ENCODE results near the gene NLGN1. TPM values are rescaled to one million over a fixed set of nuclear protein-coding genes. Genes with fewer than 3 reads are reported as not detected.

The NLGN1 gene
- total and polyA plus RNA-seq, 5 donors from 2014 or later: not detected

GRCh38 chr3:173742491-173742890 lies 344.9 kb downstream of the NLGN1 start:
- Mint-ChIP-seq H3K36me3 (no peaks in the 10 kb centered on the region), H3K4me3 (no peak overlapping the region), H3K4me1 (no peaks in the 10 kb centered on the region), H3K27me3 (no peaks in the 10 kb centered on the region), H3K9me3 (peaks cover 0 to 16% (median 3%) of the 10 kb centered on the region in 7 donors), H3K27ac (no peak overlapping the region)
- H3K36me3 ChIP-seq (ENCODE audit: control insufficient read depth, insufficient read depth, low read length): no peaks in the 10 kb centered on the region
- H3K27ac ChIP-seq (ENCODE audit: insufficient read depth, low read length, poor library complexity, severe bottlenecking): no peak overlapping the region
- no peak for DNase-seq
- no peak for ATAC-seq (ENCODE audit: low read depth in 2 of 2)
- no peaks in the 10 kb centered on the region for H3K27me3 ChIP-seq (ENCODE audit: control insufficient read depth, insufficient read depth, low read length)
- no peaks in the 10 kb centered on the region for H3K4me1 ChIP-seq (ENCODE audit: control insufficient read depth, insufficient read depth, low read length, poor library complexity, severe bottlenecking)
- H3K9me3 ChIP-seq (ENCODE audit: control insufficient read depth in 2 of 2, low read length in 2 of 2): no peaks in the 10 kb centered on the region
- H3K4me3 ChIP-seq (ENCODE audit: low read depth, low read length): no peak overlapping the region

GRCh38 chr3:173743111-173743510 lies 345.6 kb downstream of the NLGN1 start:
- Histone ChIP-seq H3K9me3 (ENCODE audit: control insufficient read depth in 2 of 2, low read length in 2 of 2) (no peaks in the 10 kb centered on the region), H3K4me1 (ENCODE audit: control insufficient read depth, insufficient read depth, low read length, poor library complexity, severe bottlenecking) (no peaks in the 10 kb centered on the region), H3K4me3 (ENCODE audit: low read depth, low read length) (no peak overlapping the region), H3K27me3 (ENCODE audit: control insufficient read depth, insufficient read depth, low read length) (no peaks in the 10 kb centered on the region), H3K36me3 (ENCODE audit: control insufficient read depth, insufficient read depth, low read length) (no peaks in the 10 kb centered on the region), H3K27ac (ENCODE audit: insufficient read depth, low read length, poor library complexity, severe bottlenecking) (no peak overlapping the region)
- H3K9me3 Mint-ChIP-seq: peaks cover 0 to 15% (median 4%) of the 10 kb centered on the region in 7 donors
- H3K27me3 Mint-ChIP-seq: no peaks in the 10 kb centered on the region
- H3K27ac Mint-ChIP-seq: no peak overlapping the region
- H3K4me3 Mint-ChIP-seq: no peak overlapping the region
- no peaks in the 10 kb centered on the region for H3K36me3 Mint-ChIP-seq
- DNase-seq: no peak
- no peak for ATAC-seq (ENCODE audit: low read depth in 2 of 2)
- no peaks in the 10 kb centered on the region for H3K4me1 Mint-ChIP-seq

GRCh38 chr3:173743516-173743915 lies 346.0 kb downstream of the NLGN1 start:
- no peaks in the 10 kb centered on the region for H3K27me3 Mint-ChIP-seq
- no peaks in the 10 kb centered on the region for H3K36me3 Mint-ChIP-seq
- no peak overlapping the region for H3K27ac ChIP-seq (ENCODE audit: insufficient read depth, low read length, poor library complexity, severe bottlenecking)
- no peaks in the 10 kb centered on the region for H3K9me3 ChIP-seq (ENCODE audit: control insufficient read depth in 2 of 2, low read length in 2 of 2)
- no peak overlapping the region for H3K27ac Mint-ChIP-seq
- H3K36me3 ChIP-seq (ENCODE audit: control insufficient read depth, insufficient read depth, low read length): no peaks in the 10 kb centered on the region
- H3K27me3 ChIP-seq (ENCODE audit: control insufficient read depth, insufficient read depth, low read length): no peaks in the 10 kb centered on the region
- no peaks in the 10 kb centered on the region for H3K4me1 Mint-ChIP-seq
- ATAC-seq (ENCODE audit: low read depth in 2 of 2) (no peak), DNase-seq (no peak)
- no peak overlapping the region for H3K4me3 ChIP-seq (ENCODE audit: low read depth, low read length)
- H3K4me1 ChIP-seq (ENCODE audit: control insufficient read depth, insufficient read depth, low read length, poor library complexity, severe bottlenecking): no peaks in the 10 kb centered on the region
- H3K9me3 Mint-ChIP-seq: peaks cover 0 to 11% (median 3%) of the 10 kb centered on the region in 7 donors
- H3K4me3 Mint-ChIP-seq: no peak overlapping the region

- no peaks in the 10 kb centered on the region for H3K4me1 ChIP-seq (ENCODE audit: control insufficient read depth, insufficient read depth, low read length, poor library complexity, severe bottlenecking)
- DNase-seq (no peak), ATAC-seq (ENCODE audit: low read depth in 2 of 2) (no peak)
- no peak overlapping the region for H3K4me3 ChIP-seq (ENCODE audit: low read depth, low read length)
- no peaks in the 10 kb centered on the region for H3K9me3 ChIP-seq (ENCODE audit: control insufficient read depth in 2 of 2, low read length in 2 of 2)
- H3K27ac Mint-ChIP-seq: no peak overlapping the region
- H3K27ac ChIP-seq (ENCODE audit: insufficient read depth, low read length, poor library complexity, severe bottlenecking): no peak overlapping the region
- H3K36me3 ChIP-seq (ENCODE audit: control insufficient read depth, insufficient read depth, low read length): no peaks in the 10 kb centered on the region
- H3K9me3 Mint-ChIP-seq: peaks cover 0 to 7% (median 3%) of the 10 kb centered on the region in 7 donors
- H3K4me1 Mint-ChIP-seq: no peaks in the 10 kb centered on the region
- no peaks in the 10 kb centered on the region for H3K36me3 Mint-ChIP-seq
- no peaks in the 10 kb centered on the region for H3K27me3 ChIP-seq (ENCODE audit: control insufficient read depth, insufficient read depth, low read length)
- H3K4me3 Mint-ChIP-seq: no peak overlapping the region
- no peaks in the 10 kb centered on the region for H3K27me3 Mint-ChIP-seq
Measured at GRCh38 chr3:173744479-173744878, 346.9 kb downstream of the NLGN1 start.

- H3K4me3 ChIP-seq (ENCODE audit: low read depth, low read length): no peak overlapping the region
- Mint-ChIP-seq H3K36me3 (no peaks in the 10 kb centered on the region), H3K4me3 (no peak overlapping the region), H3K27ac (no peak overlapping the region), H3K27me3 (no peaks in the 10 kb centered on the region), H3K4me1 (no peaks in the 10 kb centered on the region), H3K9me3 (peaks cover 0 to 9% (median 3%) of the 10 kb centered on the region in 7 donors)
- no peaks in the 10 kb centered on the region for H3K9me3 ChIP-seq (ENCODE audit: control insufficient read depth in 2 of 2, low read length in 2 of 2)
- no peaks in the 10 kb centered on the region for H3K36me3 ChIP-seq (ENCODE audit: control insufficient read depth, insufficient read depth, low read length)
- no peak overlapping the region for H3K27ac ChIP-seq (ENCODE audit: insufficient read depth, low read length, poor library complexity, severe bottlenecking)
- no peaks in the 10 kb centered on the region for H3K4me1 ChIP-seq (ENCODE audit: control insufficient read depth, insufficient read depth, low read length, poor library complexity, severe bottlenecking)
- ATAC-seq (ENCODE audit: low read depth in 2 of 2): no peak
- H3K27me3 ChIP-seq (ENCODE audit: control insufficient read depth, insufficient read depth, low read length): no peaks in the 10 kb centered on the region
- no peak for DNase-seq
Measured at GRCh38 chr3:173744895-173745294, 347.4 kb downstream of the NLGN1 start.

- no peak for ATAC-seq (ENCODE audit: low read depth in 2 of 2)
- Mint-ChIP-seq H3K27ac (no peak overlapping the region), H3K4me1 (no peaks in the 10 kb centered on the region)
Measured at GRCh38 chr3:173745952-173746682, 348.6 kb downstream of the NLGN1 start.

GRCh38 chr3:173747427-173747826 lies 349.9 kb downstream of the NLGN1 start:
- Histone ChIP-seq H3K27me3 (ENCODE audit: control insufficient read depth, insufficient read depth, low read length) (no peaks in the 10 kb centered on the region), H3K36me3 (ENCODE audit: control insufficient read depth, insufficient read depth, low read length) (no peaks in the 10 kb centered on the region), H3K4me1 (ENCODE audit: control insufficient read depth, insufficient read depth, low read length, poor library complexity, severe bottlenecking) (no peaks in the 10 kb centered on the region), H3K9me3 (ENCODE audit: control insufficient read depth in 2 of 2, low read length in 2 of 2) (no peaks in the 10 kb centered on the region), H3K4me3 (ENCODE audit: low read depth, low read length) (no peak overlapping the region), H3K27ac (ENCODE audit: insufficient read depth, low read length, poor library complexity, severe bottlenecking) (no peak overlapping the region)
- no peaks in the 10 kb centered on the region for H3K36me3 Mint-ChIP-seq
- H3K9me3 Mint-ChIP-seq: peaks cover 0 to 9% (median 3%) of the 10 kb centered on the region in 7 donors
- no peaks in the 10 kb centered on the region for H3K27me3 Mint-ChIP-seq
- no peaks in the 10 kb centered on the region for H3K4me1 Mint-ChIP-seq
- ATAC-seq (ENCODE audit: low read depth in 2 of 2) (no peak), DNase-seq (no peak)
- H3K27ac Mint-ChIP-seq: no peak overlapping the region
- H3K4me3 Mint-ChIP-seq: no peak overlapping the region

More at GRCh38 chr3:173745952-173746682, 348.6 kb downstream of the NLGN1 start:
- Histone ChIP-seq H3K27me3 (ENCODE audit: control insufficient read depth, insufficient read depth, low read length) (no peaks in the 10 kb centered on the region), H3K27ac (ENCODE audit: insufficient read depth, low read length, poor library complexity, severe bottlenecking) (no peak overlapping the region), H3K4me1 (ENCODE audit: control insufficient read depth, insufficient read depth, low read length, poor library complexity, severe bottlenecking) (no peaks in the 10 kb centered on the region), H3K9me3 (ENCODE audit: control insufficient read depth in 2 of 2, low read length in 2 of 2) (no peaks in the 10 kb centered on the region), H3K4me3 (ENCODE audit: low read depth, low read length) (no peak overlapping the region), H3K36me3 (ENCODE audit: control insufficient read depth, insufficient read depth, low read length) (no peaks in the 10 kb centered on the region)
- Mint-ChIP-seq H3K4me3 (no peak overlapping the region), H3K9me3 (peaks cover 0 to 9% (median 3%) of the 10 kb centered on the region in 7 donors), H3K36me3 (no peaks in the 10 kb centered on the region), H3K27me3 (no peaks in the 10 kb centered on the region)
- DNase-seq: no peak

- no peak overlapping the region for H3K4me3 ChIP-seq (ENCODE audit: low read depth, low read length)
- H3K27ac ChIP-seq (ENCODE audit: insufficient read depth, low read length, poor library complexity, severe bottlenecking): no peak overlapping the region
- no peaks in the 10 kb centered on the region for H3K4me1 ChIP-seq (ENCODE audit: control insufficient read depth, insufficient read depth, low read length, poor library complexity, severe bottlenecking)
- Mint-ChIP-seq H3K4me3 (no peak overlapping the region), H3K9me3 (peaks cover 0 to 9% (median 3%) of the 10 kb centered on the region in 7 donors), H3K27ac (no peak overlapping the region), H3K27me3 (no peaks in the 10 kb centered on the region), H3K4me1 (no peaks in the 10 kb centered on the region), H3K36me3 (no peaks in the 10 kb centered on the region)
- H3K27me3 ChIP-seq (ENCODE audit: control insufficient read depth, insufficient read depth, low read length): no peaks in the 10 kb centered on the region
- DNase-seq (no peak), ATAC-seq (ENCODE audit: low read depth in 2 of 2) (no peak)
- H3K36me3 ChIP-seq (ENCODE audit: control insufficient read depth, insufficient read depth, low read length): no peaks in the 10 kb centered on the region
- no peaks in the 10 kb centered on the region for H3K9me3 ChIP-seq (ENCODE audit: control insufficient read depth in 2 of 2, low read length in 2 of 2)
Measured at GRCh38 chr3:173748105-173748504, 350.6 kb downstream of the NLGN1 start.

All from CD4-positive, CD25-positive, alpha-beta regulatory T cell (primary cell).